Nephron progenitor cell (in vitro differentiated cells): ENCODE results near the gene SLC16A6.
"Not testable (repeated sequence)": the region's sequence is repeated elsewhere in the genome, so short reads cannot be mapped to it uniquely, and the experiment has no call there.

Source experiments
- DNase-seq: peaks from one replicate; pipeline ENCODE4 v3.0.0; 2021
- H3K27ac Mint-ChIP-seq: 2 replicates; pipeline ENCODE4 v1.8.0; 2021; ENCODE audit warnings: mild to moderate bottlenecking, moderate library complexity, mixed read lengths
- H3K27me3 Mint-ChIP-seq: 2 replicates; pipeline ENCODE4 v1.8.0; 2021; ENCODE audit warnings: mild to moderate bottlenecking, low read depth, mixed read lengths; ENCODE audit not compliant: poor library complexity
- H3K36me3 Mint-ChIP-seq: 2 replicates; pipeline ENCODE4 v1.8.0; 2021; ENCODE audit warnings: low read depth, mixed read lengths
- H3K4me1 Mint-ChIP-seq: 2 replicates; pipeline ENCODE4 v1.8.0; 2021; ENCODE audit warnings: mixed read lengths
- H3K4me3 Mint-ChIP-seq: 2 replicates; pipeline ENCODE4 v1.8.0; 2021; ENCODE audit warnings: mild to moderate bottlenecking, moderate library complexity, mixed read lengths
- H3K9me3 Mint-ChIP-seq: 2 replicates; pipeline ENCODE4 v1.8.0; 2021; ENCODE audit warnings: mild to moderate bottlenecking, moderate library complexity, mixed read lengths
- TF ChIP-seq, protein P1 (sequence below): fragments of 200-600 bp; sonication (generic); IDR thresholded peaks from 2 replicates; pipeline ENCODE4 v1.5.0; 2021; ENCODE audit warnings: antibody characterized with exemption

SLC16A6 gene

GRCh38 chr17:68239632-68240366 is 51.1 kb downstream of the SLC16A6 start:
- no peaks in the 10 kb centered on the region for H3K27me3 Mint-ChIP-seq
- TF ChIP-seq, protein P1, sequence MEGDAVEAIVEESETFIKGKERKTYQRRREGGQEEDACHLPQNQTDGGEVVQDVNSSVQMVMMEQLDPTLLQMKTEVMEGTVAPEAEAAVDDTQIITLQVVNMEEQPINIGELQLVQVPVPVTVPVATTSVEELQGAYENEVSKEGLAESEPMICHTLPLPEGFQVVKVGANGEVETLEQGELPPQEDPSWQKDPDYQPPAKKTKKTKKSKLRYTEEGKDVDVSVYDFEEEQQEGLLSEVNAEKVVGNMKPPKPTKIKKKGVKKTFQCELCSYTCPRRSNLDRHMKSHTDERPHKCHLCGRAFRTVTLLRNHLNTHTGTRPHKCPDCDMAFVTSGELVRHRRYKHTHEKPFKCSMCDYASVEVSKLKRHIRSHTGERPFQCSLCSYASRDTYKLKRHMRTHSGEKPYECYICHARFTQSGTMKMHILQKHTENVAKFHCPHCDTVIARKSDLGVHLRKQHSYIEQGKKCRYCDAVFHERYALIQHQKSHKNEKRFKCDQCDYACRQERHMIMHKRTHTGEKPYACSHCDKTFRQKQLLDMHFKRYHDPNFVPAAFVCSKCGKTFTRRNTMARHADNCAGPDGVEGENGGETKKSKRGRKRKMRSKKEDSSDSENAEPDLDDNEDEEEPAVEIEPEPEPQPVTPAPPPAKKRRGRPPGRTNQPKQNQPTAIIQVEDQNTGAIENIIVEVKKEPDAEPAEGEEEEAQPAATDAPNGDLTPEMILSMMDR, result no peak
- no peaks in the 10 kb centered on the region for H3K36me3 Mint-ChIP-seq
- no peaks in the 10 kb centered on the region for H3K4me1 Mint-ChIP-seq
- DNase-seq, result no peak
- no peak overlapping the region for H3K4me3 Mint-ChIP-seq
- H3K9me3 Mint-ChIP-seq, result no peaks in the 10 kb centered on the region
- no peak overlapping the region for H3K27ac Mint-ChIP-seq

- TF ChIP-seq, protein P1, result no peak
- Mint-ChIP-seq H3K27ac (no peak overlapping the region), H3K27me3 (no peaks in the 10 kb centered on the region), H3K4me1 (no peaks in the 10 kb centered on the region), H3K9me3 (no peaks in the 10 kb centered on the region), H3K4me3 (no peak overlapping the region), H3K36me3 (no peaks in the 10 kb centered on the region)
- DNase-seq, result no peak
Measured at GRCh38 chr17:68238871-68239253, 52.1 kb downstream of the SLC16A6 start.

GRCh38 chr17:68238164-68238870 is 52.6 kb downstream of the SLC16A6 start:
- H3K4me3 Mint-ChIP-seq, result no peak overlapping the region
- TF ChIP-seq, protein P1, result no peak
- no peaks in the 10 kb centered on the region for H3K27me3 Mint-ChIP-seq
- no peak for DNase-seq
- no peak overlapping the region for H3K27ac Mint-ChIP-seq
- H3K36me3 Mint-ChIP-seq, result no peaks in the 10 kb centered on the region
- no peaks in the 10 kb centered on the region for H3K9me3 Mint-ChIP-seq
- no peaks in the 10 kb centered on the region for H3K4me1 Mint-ChIP-seq

GRCh38 chr17:68237369-68238163 is 53.4 kb downstream of the SLC16A6 start:
- DNase-seq, H3K4me1 Mint-ChIP-seq, H3K9me3 Mint-ChIP-seq, H3K36me3 Mint-ChIP-seq, H3K4me3 Mint-ChIP-seq, H3K27ac Mint-ChIP-seq, H3K27me3 Mint-ChIP-seq: not testable (repeated sequence)

DNA sequence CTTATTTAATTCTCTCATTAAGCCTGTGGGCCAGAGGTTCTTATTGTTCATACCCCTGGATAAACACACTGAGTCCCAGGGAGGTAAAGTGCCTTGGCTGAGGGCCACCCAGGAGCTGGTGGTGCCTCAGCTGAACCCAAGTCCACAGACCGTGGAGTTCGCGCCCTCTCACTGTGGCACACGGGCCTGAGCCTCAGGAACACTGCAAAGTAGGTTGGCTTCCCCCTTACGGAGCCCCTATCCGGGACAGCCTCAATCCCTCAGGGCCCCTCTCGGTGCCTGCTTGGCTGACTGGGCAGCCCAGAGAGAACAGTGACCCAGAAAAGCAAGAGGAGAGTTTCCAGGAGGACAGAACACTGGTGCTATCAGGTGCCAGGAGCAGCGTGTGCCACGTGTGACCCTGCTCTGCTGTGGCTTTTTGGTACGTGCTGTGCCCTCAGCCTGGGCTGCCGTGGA is 55.6 kb downstream of the SLC16A6 start:
- not testable (repeated sequence) for DNase-seq, H3K27ac Mint-ChIP-seq, H3K9me3 Mint-ChIP-seq, H3K4me3 Mint-ChIP-seq, H3K36me3 Mint-ChIP-seq, H3K27me3 Mint-ChIP-seq, H3K4me1 Mint-ChIP-seq

- H3K36me3 Mint-ChIP-seq, DNase-seq, H3K27me3 Mint-ChIP-seq, H3K9me3 Mint-ChIP-seq, H3K4me1 Mint-ChIP-seq, H3K4me3 Mint-ChIP-seq: not testable (repeated sequence)
- H3K27ac Mint-ChIP-seq, result peak overlapping the region; percentile 72
Measured at GRCh38 chr17:68234726-68235335, 56.1 kb downstream of the SLC16A6 start.

DNA sequence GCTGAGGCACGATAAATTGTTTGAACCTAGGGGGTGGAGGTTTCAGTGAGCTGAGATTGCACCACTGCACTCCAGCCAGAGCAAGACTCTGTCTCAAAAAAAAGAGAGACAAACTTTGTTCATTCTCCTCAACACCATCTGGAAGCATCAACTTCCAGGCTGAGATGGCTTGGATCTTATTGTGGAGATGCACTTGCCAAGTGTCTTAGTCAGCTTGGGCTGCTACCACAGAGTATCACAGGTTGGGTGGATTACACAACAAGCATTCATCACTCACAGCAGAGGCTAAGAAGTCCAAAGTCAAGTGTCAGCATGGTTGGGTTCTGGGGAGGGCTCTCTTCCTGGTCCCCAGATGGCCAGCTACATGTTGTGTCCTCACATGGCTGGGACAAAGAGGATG is 58.2 kb downstream of the SLC16A6 start:
- not testable (repeated sequence) for H3K27me3 Mint-ChIP-seq, H3K27ac Mint-ChIP-seq

More for the DNA sequence above, 58.2 kb downstream of the SLC16A6 start:
- H3K4me3 Mint-ChIP-seq, H3K4me1 Mint-ChIP-seq, H3K36me3 Mint-ChIP-seq, H3K9me3 Mint-ChIP-seq, DNase-seq: not testable (repeated sequence)
